GM23338 (cell line): ENCODE results near the gene BRI3BP. TPM values are rescaled to one million over a fixed set of nuclear protein-coding genes. Genes with fewer than 3 reads are reported as not detected.

Experiments used
- ATAC-seq: fragments of 200-7000 bp; cut with Tn5 transposase; 3 replicates; pipeline ENCODE4 v1.9.1; 2020
- DNase-seq: peaks from one replicate; pipeline ENCODE4 v3.0.0-alpha.2; 2015; ENCODE audit warnings: low spot score
- H2AFZ ChIP-seq: fragments of 200-600 bp; sonication (generic); 2 replicates; pipeline ENCODE4 v1.8.0; 2016; ENCODE audit warnings: antibody characterized with exemption, mild to moderate bottlenecking, moderate library complexity
- H3F3A ChIP-seq: fragments of 200-600 bp; sonication (generic); replicated peaks from 2 replicates; pipeline ENCODE4 v1.8.0; 2017; ENCODE audit warnings: antibody characterized with exemption, mixed run types, low read depth
- H3K27ac ChIP-seq: fragments of 200-600 bp; sonication (generic); 2 replicates; pipeline ENCODE4 v1.6.1; 2016; ENCODE audit warnings: low read depth
- H3K27me3 ChIP-seq: fragments of 200-600 bp; sonication (generic); 2 replicates; pipeline ENCODE4 v1.8.0; 2016; ENCODE audit warnings: mild to moderate bottlenecking, mixed run types, moderate library complexity; ENCODE audit not compliant: insufficient read depth
- H3K36me3 ChIP-seq: fragments of 200-600 bp; sonication (generic); 2 replicates; pipeline ENCODE4 v1.8.0; 2016; ENCODE audit warnings: mild to moderate bottlenecking; ENCODE audit not compliant: insufficient read depth
- H3K4me1 ChIP-seq: fragments of 200-600 bp; sonication (generic); 2 replicates; pipeline ENCODE4 v1.8.0; 2016; ENCODE audit warnings: mild to moderate bottlenecking, moderate library complexity; ENCODE audit not compliant: insufficient read depth
- H3K4me2 ChIP-seq: fragments of 200-600 bp; sonication (generic); 2 replicates; pipeline ENCODE4 v1.7.1; 2017; ENCODE audit warnings: mixed run types
- H3K4me3 ChIP-seq: fragments of 200-600 bp; sonication (generic); 2 replicates; pipeline ENCODE4 v1.6.1; 2016; ENCODE audit warnings: mixed run types
- H3K79me2 ChIP-seq: fragments of 200-600 bp; sonication (generic); replicated peaks from 2 replicates; pipeline ENCODE4 v1.8.0; 2017; ENCODE audit warnings: mild to moderate bottlenecking; ENCODE audit not compliant: insufficient read depth
- H3K9me2 ChIP-seq: fragments of 200-600 bp; sonication (generic); 2 replicates; pipeline ENCODE4 v1.8.0; 2017; ENCODE audit not compliant: insufficient read depth
- H4K20me1 ChIP-seq: fragments of 200-600 bp; sonication (generic); replicated peaks from 2 replicates; pipeline ENCODE4 v1.8.0; 2017; ENCODE audit warnings: mild to moderate bottlenecking; ENCODE audit not compliant: insufficient read depth
- H3K27ac Mint-ChIP-seq: 2 replicates; pipeline ENCODE4 v1.8.0; 2020; ENCODE audit warnings: inconsistent platforms, mild to moderate bottlenecking, moderate library complexity, mixed read lengths
- H3K27me3 Mint-ChIP-seq: 3 replicates; pipeline ENCODE4 v1.8.0; 2022; ENCODE audit warnings: low read depth, mild to moderate bottlenecking, moderate library complexity, mixed read lengths, inconsistent platforms; ENCODE audit not compliant: insufficient read depth, poor library complexity
- H3K36me3 Mint-ChIP-seq: 3 replicates; pipeline ENCODE4 v1.8.0; 2021; ENCODE audit warnings: low read depth, mild to moderate bottlenecking, inconsistent platforms, moderate library complexity, mixed read lengths
- H3K4me1 Mint-ChIP-seq: 3 replicates; pipeline ENCODE4 v1.8.0; 2020; ENCODE audit warnings: mild to moderate bottlenecking, inconsistent platforms, mixed read lengths
- H3K4me3 Mint-ChIP-seq: 3 replicates; pipeline ENCODE4 v1.8.0; 2021; ENCODE audit warnings: moderate library complexity, mild to moderate bottlenecking, inconsistent platforms, mixed read lengths
- H3K9me3 Mint-ChIP-seq: 3 replicates; pipeline ENCODE4 v1.8.0; 2020; ENCODE audit warnings: moderate library complexity, mild to moderate bottlenecking, inconsistent platforms, mixed read lengths
- CREB1 ChIP-seq: fragments of 250-450 bp; sonication (Bioruptor Pico); IDR thresholded peaks from 2 replicates; pipeline ENCODE4 v1.5.0; 2020; ENCODE audit warnings: low read depth, mild to moderate bottlenecking, moderate library complexity
- CTCF ChIP-seq, 2 experiments: fragments of 200-600 bp in 1 of 2; sonication (generic) in 1 of 2; conservative IDR thresholded peaks; 2 replicates each; pipeline versions ENCODE4 v1.5.1 to v1.6.1; 2016 to 2017; ENCODE audit warnings: antibody characterized with exemption in 2 of 2, low read depth in 2 of 2, mild to moderate bottlenecking in 2 of 2, moderate library complexity in 1 of 2
- ETS1 ChIP-seq: IDR thresholded peaks from 2 replicates; pipeline ENCODE4 v1.6.1; 2016; ENCODE audit warnings: antibody characterized with exemption
- EZH2 ChIP-seq: fragments of 200-600 bp; sonication (generic); IDR thresholded peaks from one replicate; pipeline ENCODE4 v1.8.0; 2017; ENCODE audit warnings: antibody characterized with exemption, mild to moderate bottlenecking, low read depth; ENCODE audit not compliant: unreplicated experiment
- EZH2phosphoT487 ChIP-seq: fragments of 200-600 bp; sonication (generic); IDR thresholded peaks from one replicate; pipeline ENCODE4 v1.8.1; 2018; ENCODE audit warnings: antibody characterized with exemption; ENCODE audit not compliant: unreplicated experiment
- JUNB ChIP-seq: IDR thresholded peaks from one replicate; pipeline ENCODE4 v1.6.1; 2016; ENCODE audit warnings: antibody characterized with exemption; ENCODE audit not compliant: unreplicated experiment
- NANOG ChIP-seq: IDR thresholded peaks from 2 replicates; pipeline ENCODE4 v1.6.1; 2016; ENCODE audit warnings: antibody characterized with exemption, borderline replicate concordance
- STAT1 ChIP-seq: IDR thresholded peaks from one replicate; pipeline ENCODE4 v1.6.1; 2016; ENCODE audit warnings: antibody characterized with exemption; ENCODE audit not compliant: unreplicated experiment
- ZNF114 ChIP-seq: fragments of 250-450 bp; sonication (Bioruptor Pico); IDR thresholded peaks from 2 replicates; pipeline ENCODE4 v1.5.0; 2020; ENCODE audit warnings: mild to moderate bottlenecking, moderate library complexity
- ZNF331 ChIP-seq: fragments of 250-450 bp; sonication (Bioruptor Pico); IDR thresholded peaks from 2 replicates; pipeline ENCODE4 v1.5.0; 2020; ENCODE audit warnings: low read depth, mild to moderate bottlenecking, moderate library complexity
- polyA plus RNA-seq: library from polyadenylated mRNA; unstranded; fragments of >200 nt; fragmentation: Nextera tagmentation; extraction: Ambion mirVana; gene quantifications from 2 replicates; pipeline ENCODE4 v1.2.1, GENCODE V29; 2016
- total RNA-seq: library from RNA; depleted of rRNA; stranded (reverse); fragments of >200 nt; shearing (Covaris generic); gene quantifications from 2 replicates; pipeline ENCODE4 v1.2.3, GENCODE V29; 2014
- TF ChIP-seq, protein P1 (sequence below): IDR thresholded peaks from one replicate; pipeline ENCODE4 v1.6.1; 2018; ENCODE audit warnings: antibody characterized with exemption; ENCODE audit not compliant: unreplicated experiment

The BRI3BP gene
- total and polyA plus RNA-seq, 2 experiments from 2014 or later, result 5.8 to 10.7 TPM

- no peak for TF ChIP-seq ZNF331
These were observed 16.4 kb upstream of the BRI3BP start (continued) for GRCh38 chr12:124976999-124977398.

- H3K27me3 ChIP-seq, result no peaks in the 10 kb centered on the region
- peaks cover 71% of the 10 kb centered on the region for H3K36me3 Mint-ChIP-seq
- no peak overlapping the region for H3K4me3 Mint-ChIP-seq
- DNase-seq (no peak), ATAC-seq (peak; percentile 50)
- no peaks in the 10 kb centered on the region for H3K9me2 ChIP-seq
- no peak overlapping the region for H3K4me2 ChIP-seq
- H3K27ac Mint-ChIP-seq, result no peak overlapping the region
- peaks cover 20% of the 10 kb centered on the region for H4K20me1 ChIP-seq
- H3K4me1 Mint-ChIP-seq, result no peaks in the 10 kb centered on the region
- no peaks in the 10 kb centered on the region for H3K9me3 Mint-ChIP-seq
- H2AFZ ChIP-seq, result no peak overlapping the region
- TF ChIP-seq CTCF (conservative IDR thresholded peaks at IDR 0.05; ENCODE audit: low read depth in 2 of 2) (peak in 1 of 2 experiments; percentile 55; a peak in 2 of 4 replicates), EZH2 (no peak)
- H3K4me3 ChIP-seq, result no peak overlapping the region
- H3K36me3 ChIP-seq, result peaks cover 31% of the 10 kb centered on the region
- H3K27ac ChIP-seq, result no peak overlapping the region
- peaks cover 4% of the 10 kb centered on the region; the same call in 1 of the 2 replicates for H3K79me2 ChIP-seq
- H3K27me3 Mint-ChIP-seq, result peaks cover 2% of the 10 kb centered on the region
- 0 out of 2 replicates have a peak, but pooled peaks cover 6% of the 10 kb centered on the region for H3F3A ChIP-seq
- no peaks in the 10 kb centered on the region for H3K4me1 ChIP-seq
These were observed 13.9 kb upstream of the BRI3BP start for GRCh38 chr12:124979568-124979967.

- no peak for ATAC-seq
- TF ChIP-seq ZNF114 (no peak), CREB1 (CRISPR knock-in tag) (no peak), EZH2phosphoT487 (no peak), ZNF331 (no peak), JUNB (no peak), CTCF (conservative IDR thresholded peaks at IDR 0.05; ENCODE audit: low read depth in 2 of 2) (no peak), ETS1 (no peak), NANOG (no peak), STAT1 (no peak), EZH2 (no peak)
- TF ChIP-seq, protein P1, sequence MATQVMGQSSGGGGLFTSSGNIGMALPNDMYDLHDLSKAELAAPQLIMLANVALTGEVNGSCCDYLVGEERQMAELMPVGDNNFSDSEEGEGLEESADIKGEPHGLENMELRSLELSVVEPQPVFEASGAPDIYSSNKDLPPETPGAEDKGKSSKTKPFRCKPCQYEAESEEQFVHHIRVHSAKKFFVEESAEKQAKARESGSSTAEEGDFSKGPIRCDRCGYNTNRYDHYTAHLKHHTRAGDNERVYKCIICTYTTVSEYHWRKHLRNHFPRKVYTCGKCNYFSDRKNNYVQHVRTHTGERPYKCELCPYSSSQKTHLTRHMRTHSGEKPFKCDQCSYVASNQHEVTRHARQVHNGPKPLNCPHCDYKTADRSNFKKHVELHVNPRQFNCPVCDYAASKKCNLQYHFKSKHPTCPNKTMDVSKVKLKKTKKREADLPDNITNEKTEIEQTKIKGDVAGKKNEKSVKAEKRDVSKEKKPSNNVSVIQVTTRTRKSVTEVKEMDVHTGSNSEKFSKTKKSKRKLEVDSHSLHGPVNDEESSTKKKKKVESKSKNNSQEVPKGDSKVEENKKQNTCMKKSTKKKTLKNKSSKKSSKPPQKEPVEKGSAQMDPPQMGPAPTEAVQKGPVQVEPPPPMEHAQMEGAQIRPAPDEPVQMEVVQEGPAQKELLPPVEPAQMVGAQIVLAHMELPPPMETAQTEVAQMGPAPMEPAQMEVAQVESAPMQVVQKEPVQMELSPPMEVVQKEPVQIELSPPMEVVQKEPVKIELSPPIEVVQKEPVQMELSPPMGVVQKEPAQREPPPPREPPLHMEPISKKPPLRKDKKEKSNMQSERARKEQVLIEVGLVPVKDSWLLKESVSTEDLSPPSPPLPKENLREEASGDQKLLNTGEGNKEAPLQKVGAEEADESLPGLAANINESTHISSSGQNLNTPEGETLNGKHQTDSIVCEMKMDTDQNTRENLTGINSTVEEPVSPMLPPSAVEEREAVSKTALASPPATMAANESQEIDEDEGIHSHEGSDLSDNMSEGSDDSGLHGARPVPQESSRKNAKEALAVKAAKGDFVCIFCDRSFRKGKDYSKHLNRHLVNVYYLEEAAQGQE, result no peak
These were observed 13.2 kb upstream of the BRI3BP start for GRCh38 chr12:124980098-124980892.

More at GRCh38 chr12:124980098-124980892, 13.2 kb upstream of the BRI3BP start:
- Histone ChIP-seq H3K79me2 (peaks cover 4% of the 10 kb centered on the region; the same call in 1 of the 2 replicates), H2AFZ (no peak overlapping the region), H3K27ac (no peak overlapping the region), H3K4me2 (no peak overlapping the region), H3K36me3 (peaks cover 38% of the 10 kb centered on the region), H3K4me1 (no peaks in the 10 kb centered on the region), H3F3A (peaks cover 6% of the 10 kb centered on the region; the same call in 1 of the 2 replicates), H3K27me3 (no peaks in the 10 kb centered on the region), H4K20me1 (peaks cover 22% of the 10 kb centered on the region), H3K4me3 (no peak overlapping the region), H3K9me2 (no peaks in the 10 kb centered on the region)
- H3K4me3 Mint-ChIP-seq, result no peak overlapping the region
- H3K27me3 Mint-ChIP-seq, result peaks cover 3% of the 10 kb centered on the region
- H3K36me3 Mint-ChIP-seq, result peaks cover 71% of the 10 kb centered on the region
- H3K9me3 Mint-ChIP-seq, result no peaks in the 10 kb centered on the region
- no peak for DNase-seq
- no peaks in the 10 kb centered on the region; the same call in 2 of the 3 replicates for H3K4me1 Mint-ChIP-seq
- no peak overlapping the region for H3K27ac Mint-ChIP-seq
